Activated naive CD8-positive, alpha-beta T cell treated with anti-CD3 and anti-CD28 coated beads, Interleukin-2, amount 50 U/mL, for 24 hours (primary cell): ENCODE measurements around the gene ADAM11.
"Not testable (repeated sequence)": the region's sequence is repeated elsewhere in the genome, so short reads cannot be mapped to it uniquely, and the experiment has no call there.

ENCODE experiments used
- ATAC-seq: fragments of 150-1000 bp; cut with Tn5 transposase; one replicate; pipeline ENCODE4 v1.10.0; 2021
- DNase-seq: peaks from one replicate; pipeline ENCODE4 v3.0.0; 2021
- H3K27ac Mint-ChIP-seq: one replicate; pipeline ENCODE4 v1.8.0; 2021; ENCODE audit warnings: mild to moderate bottlenecking, mixed read lengths
- H3K27me3 Mint-ChIP-seq: one replicate; pipeline ENCODE4 v1.8.0; 2021; ENCODE audit warnings: mixed read lengths
- H3K36me3 Mint-ChIP-seq: one replicate; pipeline ENCODE4 v1.8.0; 2021; ENCODE audit warnings: low read depth, mixed read lengths
- H3K4me1 Mint-ChIP-seq: one replicate; pipeline ENCODE4 v1.8.0; 2021; ENCODE audit warnings: mixed read lengths
- H3K4me3 Mint-ChIP-seq: one replicate; pipeline ENCODE4 v1.8.0; 2021; ENCODE audit warnings: mild to moderate bottlenecking, moderate library complexity, mixed read lengths
- H3K9me3 Mint-ChIP-seq: one replicate; pipeline ENCODE4 v1.8.0; 2021; ENCODE audit warnings: mixed read lengths

ADAM11 gene

DNA sequence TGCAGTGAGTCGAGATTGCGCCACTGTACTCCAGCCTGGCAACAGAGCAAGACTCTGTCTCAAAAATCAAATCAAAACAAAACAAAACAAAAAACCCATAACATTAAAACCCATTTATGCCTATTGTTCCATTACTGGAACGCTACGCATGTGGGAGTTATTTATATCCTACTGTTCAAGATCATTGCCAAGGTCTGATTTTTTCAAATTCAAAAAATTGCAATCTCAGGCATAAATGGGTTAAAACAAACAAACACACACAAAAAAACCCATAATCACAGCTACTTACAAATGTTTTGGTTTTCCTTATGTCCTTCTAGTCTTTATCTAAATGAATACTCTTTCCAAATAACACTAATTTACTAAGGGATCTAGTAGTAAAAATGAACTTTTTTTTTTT is 53.5 kb downstream of the ADAM11 start:
- Mint-ChIP-seq H3K4me1 (no peaks in the 10 kb centered on the region), H3K4me3 (no peak overlapping the region), H3K9me3 (no peaks in the 10 kb centered on the region), H3K27me3 (peaks cover 7% of the 10 kb centered on the region), H3K27ac (no peak overlapping the region), H3K36me3 (no peaks in the 10 kb centered on the region)
- ATAC-seq = no peak
- no peak for DNase-seq

DNA sequence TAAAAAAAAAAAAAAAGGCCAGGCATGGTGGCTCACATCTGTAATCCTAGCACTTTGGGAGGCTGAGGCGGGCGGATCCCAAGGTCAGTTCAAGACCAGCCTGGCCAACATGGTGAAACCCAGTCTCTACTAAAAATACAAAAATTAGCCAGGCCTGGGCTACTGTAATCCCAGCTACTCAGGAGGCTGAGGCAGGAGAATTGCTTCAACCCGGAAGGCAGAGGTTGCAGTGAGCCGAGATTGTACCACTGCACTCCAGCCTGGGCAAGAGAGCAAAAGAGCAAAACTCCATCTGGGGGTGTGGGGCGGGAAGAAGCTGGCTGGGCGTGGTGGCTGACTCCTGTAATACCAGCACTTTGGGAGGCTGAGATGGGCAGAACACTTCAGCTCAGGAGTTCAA is 59.7 kb downstream of the ADAM11 start:
- DNase-seq, H3K4me1 Mint-ChIP-seq, ATAC-seq, H3K4me3 Mint-ChIP-seq, H3K27ac Mint-ChIP-seq, H3K36me3 Mint-ChIP-seq, H3K27me3 Mint-ChIP-seq, H3K9me3 Mint-ChIP-seq: not testable (repeated sequence)

DNA sequence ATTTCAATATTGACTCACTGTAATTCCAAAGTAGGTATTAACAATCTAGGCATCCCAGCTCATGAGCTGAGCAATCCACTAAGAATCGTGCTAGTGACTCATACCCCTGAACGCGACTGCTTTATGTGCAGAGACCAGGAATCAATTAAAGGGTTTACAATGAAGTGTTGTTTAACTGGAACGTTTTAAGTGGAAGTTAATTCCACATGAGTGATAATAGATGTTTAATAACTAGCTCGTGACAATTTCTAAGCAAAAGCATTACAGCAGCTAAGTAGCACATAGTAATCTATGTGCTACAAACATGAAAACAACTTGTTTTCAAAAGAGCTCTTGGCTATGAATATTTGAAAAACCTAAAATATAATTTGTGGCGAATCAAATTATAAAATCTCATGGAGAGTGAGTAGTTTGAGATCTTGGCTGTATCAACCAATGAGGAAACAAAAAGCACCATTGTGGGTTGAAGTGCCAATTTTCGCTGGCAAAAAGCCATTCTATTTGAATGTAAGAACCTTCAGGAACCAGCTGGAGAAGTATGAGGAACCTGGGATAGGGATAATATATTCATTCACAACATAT is 61.9 kb downstream of the ADAM11 start:
- Mint-ChIP-seq H3K36me3 (no peaks in the 10 kb centered on the region), H3K4me1 (no peaks in the 10 kb centered on the region), H3K4me3 (no peak overlapping the region), H3K27ac (no peak overlapping the region), H3K27me3 (peaks cover 12% of the 10 kb centered on the region), H3K9me3 (no peaks in the 10 kb centered on the region)
- ATAC-seq = no peak
- DNase-seq = no peak

DNA sequence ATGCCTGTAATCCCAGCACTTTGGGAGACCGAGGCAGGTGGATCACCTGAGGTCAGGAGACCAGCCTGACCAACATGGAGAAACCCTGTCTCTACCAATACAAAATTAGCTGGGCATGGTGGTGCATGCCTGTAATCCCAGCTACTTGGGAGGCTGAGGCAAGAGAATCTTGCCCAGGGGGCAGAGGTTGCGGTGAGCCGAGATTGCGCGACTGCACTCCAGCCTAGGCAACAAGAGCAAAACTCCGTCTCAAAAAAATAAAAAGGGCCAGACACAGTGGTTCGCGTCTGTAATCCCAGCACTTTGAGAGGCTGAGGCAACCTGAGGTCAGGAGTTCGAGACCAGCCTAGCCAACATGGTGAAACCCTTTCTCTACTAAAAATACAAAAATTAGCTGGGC is 66.4 kb downstream of the ADAM11 start:
- not testable (repeated sequence) for DNase-seq, H3K9me3 Mint-ChIP-seq, H3K27ac Mint-ChIP-seq, H3K4me3 Mint-ChIP-seq, ATAC-seq, H3K36me3 Mint-ChIP-seq
- peaks cover 34% of the 10 kb centered on the region for H3K27me3 Mint-ChIP-seq
- peaks cover 12% of the 10 kb centered on the region for H3K4me1 Mint-ChIP-seq

DNA sequence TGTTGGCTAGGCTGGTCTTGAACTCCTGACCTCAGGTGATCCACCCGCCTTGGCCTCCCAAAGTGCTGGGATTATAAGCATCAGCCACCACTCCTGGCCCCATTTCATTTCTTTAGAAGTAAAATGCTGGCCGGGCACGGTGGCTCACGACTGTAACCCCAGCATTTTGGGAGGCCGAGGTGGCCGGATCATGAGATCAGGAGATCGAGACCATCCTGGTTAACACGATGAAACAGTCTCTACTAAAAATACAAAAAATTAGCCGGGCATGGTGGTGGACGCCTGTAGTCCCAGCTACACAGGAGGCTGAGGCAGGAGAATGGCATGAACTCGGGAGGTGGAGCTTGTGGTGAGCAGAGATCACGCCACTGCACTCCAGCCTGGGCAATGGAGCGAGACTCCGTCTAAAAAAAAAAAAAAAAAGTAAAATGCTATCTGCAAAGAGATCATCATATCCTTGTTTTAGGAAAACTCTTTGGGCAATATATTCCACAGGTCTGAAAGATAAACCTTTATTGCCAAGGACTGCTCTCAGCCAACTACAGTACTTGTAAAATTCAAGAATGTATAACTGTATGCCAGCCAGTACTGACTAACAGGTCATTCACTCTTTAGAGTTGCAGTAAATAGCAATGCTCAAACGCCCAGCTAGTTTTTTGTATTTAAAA is 67.5 kb downstream of the ADAM11 start:
- H3K36me3 Mint-ChIP-seq = no peaks in the 10 kb centered on the region
- H3K9me3 Mint-ChIP-seq = no peaks in the 10 kb centered on the region
- H3K4me3 Mint-ChIP-seq = no peak overlapping the region
- H3K27me3 Mint-ChIP-seq = peaks cover 42% of the 10 kb centered on the region
- no peak for DNase-seq
- no peak for ATAC-seq
- no peak overlapping the region for H3K27ac Mint-ChIP-seq
- peaks cover 15% of the 10 kb centered on the region for H3K4me1 Mint-ChIP-seq

DNA sequence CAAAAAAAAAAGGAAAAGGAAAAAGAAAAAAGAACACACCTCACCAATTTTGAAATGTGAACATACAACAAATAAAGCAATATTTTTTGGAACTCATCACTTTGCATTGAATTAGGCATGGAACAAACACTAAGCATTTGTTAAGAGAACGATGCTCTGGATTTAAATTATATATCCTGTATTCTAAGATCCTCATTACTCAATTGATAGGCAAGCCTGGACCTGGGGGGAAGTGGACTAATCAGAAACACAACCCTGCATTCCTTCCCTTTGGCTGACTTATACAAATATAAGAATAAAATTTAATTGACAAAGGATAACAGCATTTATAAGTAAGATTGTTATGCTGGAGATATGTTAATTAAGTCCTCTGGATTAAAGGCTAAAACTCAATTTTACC is 69.1 kb downstream of the ADAM11 start:
- DNase-seq (no peak), ATAC-seq (no peak)
- peaks cover 15% of the 10 kb centered on the region for H3K4me1 Mint-ChIP-seq
- H3K27ac Mint-ChIP-seq = no peak overlapping the region
- peaks cover 54% of the 10 kb centered on the region for H3K27me3 Mint-ChIP-seq
- H3K4me3 Mint-ChIP-seq = no peak overlapping the region
- H3K9me3 Mint-ChIP-seq = no peaks in the 10 kb centered on the region
- H3K36me3 Mint-ChIP-seq = no peaks in the 10 kb centered on the region

DNA sequence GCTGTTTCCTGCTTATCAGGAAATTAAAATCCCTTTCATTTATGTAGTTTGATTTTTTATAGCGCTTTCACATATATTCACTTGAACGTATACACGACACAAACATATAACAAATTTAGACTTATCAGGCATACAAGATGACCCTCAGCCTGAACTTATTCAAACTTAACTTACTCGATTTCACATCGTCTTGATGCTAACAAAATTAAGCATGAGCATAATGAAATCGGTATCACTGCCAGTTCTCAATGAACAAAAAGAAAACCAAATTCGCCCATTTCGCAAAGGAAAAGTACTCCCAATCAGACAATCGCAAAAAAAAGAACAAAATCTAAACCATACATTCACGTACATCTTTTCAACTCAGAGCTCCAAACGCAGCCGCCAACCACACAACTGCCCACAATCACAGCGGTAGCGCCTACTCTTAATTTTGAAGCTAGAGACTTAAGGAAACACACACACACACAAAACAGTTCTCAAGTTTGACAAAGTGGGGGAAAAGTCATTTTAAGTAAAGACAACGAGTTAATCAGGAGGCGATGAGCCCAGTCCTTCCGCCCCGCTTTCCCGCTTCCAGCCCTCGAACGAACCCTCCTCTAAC is 70.2 kb downstream of the ADAM11 start:
- H3K9me3 Mint-ChIP-seq = no peaks in the 10 kb centered on the region
- ATAC-seq = no peak
- peaks cover 60% of the 10 kb centered on the region for H3K27me3 Mint-ChIP-seq
- peak overlapping the region; percentile 17 for H3K27ac Mint-ChIP-seq
- H3K4me3 Mint-ChIP-seq = peak overlapping the region; percentile 76
- H3K4me1 Mint-ChIP-seq = peaks cover 15% of the 10 kb centered on the region
- no peaks in the 10 kb centered on the region for H3K36me3 Mint-ChIP-seq
- DNase-seq = peak; percentile 23

DNA sequence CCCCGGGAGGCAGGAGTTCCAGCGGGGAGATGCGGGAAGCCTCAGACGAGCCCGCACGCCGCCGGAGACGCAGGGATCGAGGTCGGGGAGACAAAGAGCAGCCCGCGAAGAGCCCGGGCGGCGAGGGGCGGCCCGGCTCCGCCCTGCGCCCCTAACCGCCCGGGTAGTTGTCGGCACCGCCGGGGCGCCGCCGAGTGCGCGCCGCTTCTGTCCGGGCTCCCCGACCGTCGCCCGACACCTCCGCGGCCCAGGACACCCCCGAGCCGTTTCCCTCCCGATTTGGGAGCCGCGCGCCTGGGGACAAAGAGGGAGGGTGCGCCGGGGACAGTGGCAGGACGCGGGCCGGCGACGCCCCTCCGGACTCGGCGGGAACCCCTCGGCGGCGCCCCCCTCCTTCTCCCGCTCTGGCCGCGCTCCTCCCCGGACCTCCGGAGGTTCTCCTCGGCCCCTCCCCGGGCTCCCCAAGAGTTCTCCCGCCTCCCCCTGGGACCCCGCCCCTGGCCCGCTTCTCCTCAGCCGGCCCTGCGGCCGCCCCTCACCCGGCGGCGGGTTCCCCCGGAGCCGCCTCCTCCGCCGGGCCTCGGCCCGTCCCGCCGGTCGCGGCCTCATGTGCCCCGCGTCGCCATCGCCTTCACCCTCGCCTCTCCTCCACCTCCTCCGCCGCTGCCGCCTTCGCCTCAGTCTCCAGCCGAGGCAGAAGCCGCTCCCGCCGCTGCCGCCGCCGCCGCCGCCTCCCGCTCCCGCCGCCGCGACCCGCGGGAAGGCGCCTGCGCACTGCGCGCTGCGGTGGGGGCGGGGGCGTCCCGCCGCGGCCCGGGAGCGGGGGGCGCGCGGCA is 71.0 kb downstream of the ADAM11 start, which contains the start of gene GJC1:
TSS of gene GJC1 (minus strand) at position 765 of the 836 bp plus-strand sequence. CDS start 24,470 bp downstream, outside the sequence.
- ATAC-seq = peak; percentile 38
- peak; percentile 38 for DNase-seq
- Mint-ChIP-seq H3K9me3 (no peaks in the 10 kb centered on the region), H3K4me3 (peak within 1 kb of the TSS; percentile 76), H3K4me1 (peaks cover 15% of the 10 kb centered on the region), H3K36me3 (no peaks in the 10 kb centered on the region), H3K27me3 (peaks cover 62% of the 10 kb centered on the region), H3K27ac (peak within 1 kb of the TSS; percentile 52)

DNA sequence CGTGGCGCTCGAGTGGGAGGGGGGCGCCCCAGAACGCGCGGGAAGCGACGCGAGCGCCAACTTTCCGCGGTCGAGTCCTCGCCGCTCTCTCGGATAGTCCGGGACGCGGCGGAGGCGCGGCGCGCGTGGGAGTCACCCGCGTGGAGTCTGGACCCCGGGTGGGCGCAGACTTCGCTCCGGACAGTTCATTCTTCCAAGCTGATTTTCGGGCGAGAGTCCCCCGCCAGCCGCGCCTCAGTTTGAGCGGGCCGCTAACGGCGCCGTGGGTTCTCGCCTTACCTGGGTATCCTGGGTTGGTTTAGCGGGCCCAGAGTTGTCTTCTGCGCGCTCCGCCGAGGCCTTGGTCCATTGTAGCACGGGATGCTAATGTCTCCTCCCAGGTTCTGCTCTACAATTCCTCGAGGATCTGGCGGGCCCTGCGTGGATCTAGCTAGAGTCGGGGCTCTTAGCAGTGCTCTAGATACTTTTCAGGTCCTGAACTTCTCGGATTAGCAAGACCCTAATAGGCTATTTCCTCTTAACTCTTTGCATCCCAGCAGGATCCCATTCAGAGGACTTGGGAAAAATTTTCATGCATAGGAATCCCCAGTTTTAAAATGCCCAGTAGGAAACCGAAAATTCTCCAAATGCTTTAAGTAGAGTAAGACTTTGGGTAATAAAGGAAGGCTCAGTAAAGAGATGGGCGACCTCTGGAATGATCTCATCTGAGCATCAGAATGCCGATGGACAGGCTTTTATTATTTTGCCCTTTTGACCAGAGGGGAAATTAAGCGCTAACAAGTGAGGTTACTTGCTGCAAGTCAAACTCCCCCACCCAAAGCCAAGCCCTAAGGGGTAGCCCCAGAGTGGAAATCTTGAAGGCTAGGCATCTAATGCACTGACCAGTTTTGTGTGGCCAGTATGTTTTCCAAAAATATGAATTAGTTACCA is 71.8 kb downstream of the ADAM11 start:
- Mint-ChIP-seq H3K36me3 (no peaks in the 10 kb centered on the region), H3K4me3 (peak overlapping the region; percentile 70), H3K9me3 (no peaks in the 10 kb centered on the region), H3K27ac (peak overlapping the region; percentile 52), H3K4me1 (peaks cover 15% of the 10 kb centered on the region), H3K27me3 (peaks cover 61% of the 10 kb centered on the region)
- peak; percentile 38 for DNase-seq
- ATAC-seq = peak; percentile 25

DNA sequence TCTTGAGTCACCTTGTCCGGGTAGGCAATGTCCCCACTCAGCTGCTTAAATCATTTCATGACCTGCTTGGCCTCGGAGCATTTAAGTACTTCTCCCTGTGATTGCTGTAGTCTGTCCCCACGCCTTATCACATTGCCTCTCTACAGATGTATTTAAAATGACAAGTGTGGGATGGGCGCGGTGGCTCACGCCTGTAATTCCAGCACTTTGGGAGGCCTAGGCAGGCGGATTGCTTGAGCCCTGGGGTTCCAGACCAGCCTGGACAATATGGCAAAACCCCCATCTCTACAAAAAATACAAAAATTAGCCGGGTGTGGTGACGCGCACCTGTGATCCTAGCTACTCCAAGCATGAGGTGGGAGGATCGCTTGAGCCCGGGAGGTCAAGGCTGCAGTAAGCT is 72.6 kb downstream of the ADAM11 start:
- peak overlapping the region; percentile 14 for H3K4me3 Mint-ChIP-seq

More for the DNA sequence above, 72.6 kb downstream of the ADAM11 start:
- DNase-seq (no peak), ATAC-seq (no peak)
- peaks cover 15% of the 10 kb centered on the region for H3K4me1 Mint-ChIP-seq
- H3K9me3 Mint-ChIP-seq = no peaks in the 10 kb centered on the region
- H3K27me3 Mint-ChIP-seq = peaks cover 63% of the 10 kb centered on the region
- no peaks in the 10 kb centered on the region for H3K36me3 Mint-ChIP-seq
- H3K27ac Mint-ChIP-seq = no peak overlapping the region
